MCF 10A (cell line): ENCODE measurements around the gene DRC1. TPM values are rescaled to one million over a fixed set of nuclear protein-coding genes. Genes with fewer than 3 reads are reported as not detected.

Experiments used
- BruUV-seq: library from RNA; stranded (reverse); fragments of 400-500 nt; replicated peaks from 2 replicates; lab custom pipeline; 2021; lab: Mats Ljungman, UMichigan
- CTCF ChIA-PET: fragments of 300-600 bp; sonication (Branson Sonifier 250); formaldehyde crosslinking; extraction: SDS; loops from one replicate; lab custom pipeline; 2021; ENCODE audit warnings: antibody characterized with exemption, inconsistent platforms; lab: Yijun Ruan, JAX
- POLR2A ChIA-PET: fragments of 300-600, 350-650 bp; sonication (Branson Sonifier 250); formaldehyde crosslinking; extraction: SDS; loops from one replicate; lab custom pipeline; 2020; ENCODE audit warnings: antibody characterized with exemption, inconsistent platforms; lab: Yijun Ruan, JAX
- DNase-seq: peaks from one replicate; pipeline ENCODE4 v3.0.0-alpha.2; 2018; ENCODE audit not compliant: unreplicated experiment
- H3K27ac Mint-ChIP-seq: one replicate; pipeline ENCODE4 v1.8.0; 2022; ENCODE audit warnings: mild to moderate bottlenecking, low read depth, mixed read lengths; ENCODE audit not compliant: unreplicated experiment
- H3K27me3 Mint-ChIP-seq: one replicate; pipeline ENCODE4 v1.8.0; 2022; ENCODE audit warnings: mixed read lengths; ENCODE audit not compliant: insufficient read depth, unreplicated experiment
- H3K36me3 Mint-ChIP-seq: one replicate; pipeline ENCODE4 v1.8.0; 2022; ENCODE audit warnings: mild to moderate bottlenecking, moderate library complexity, mixed read lengths; ENCODE audit not compliant: insufficient read depth, unreplicated experiment
- H3K4me1 Mint-ChIP-seq: one replicate; pipeline ENCODE4 v1.8.0; 2022; ENCODE audit warnings: mixed read lengths; ENCODE audit not compliant: insufficient read depth, unreplicated experiment
- H3K4me3 Mint-ChIP-seq: one replicate; pipeline ENCODE4 v1.8.0; 2022; ENCODE audit warnings: mild to moderate bottlenecking, moderate library complexity, mixed read lengths; ENCODE audit not compliant: unreplicated experiment
- H3K9me3 Mint-ChIP-seq: one replicate; pipeline ENCODE4 v1.8.0; 2022; ENCODE audit warnings: mixed read lengths; ENCODE audit not compliant: unreplicated experiment
- intact Hi-C: fragments of 100-400 bp; cut with micrococcal nuclease; formaldehyde crosslinking; loops from 2 replicates; pipeline ENCODE4 v1.14.1; 2022
- total RNA-seq: library from RNA; stranded (reverse); gene quantifications from 2 replicates; pipeline ENCODE4 v1.2.3, GENCODE V29; 2022
- TF ChIP-seq, protein P1 (sequence below): fragments of 200-600 bp; IDR thresholded peaks from one replicate; pipeline ENCODE4 v1.8.0; 2022; ENCODE audit warnings: antibody characterized with exemption, mild to moderate bottlenecking; ENCODE audit not compliant: unreplicated experiment

The DRC1 gene
- total RNA-seq, 1 experiment from 2014 or later, result not detected

GRCh38 chr2:26448651-26449050, 46.9 kb downstream of the DRC1 start:
- CTCF ChIA-PET, result interaction anchor here (0.5 to 0.9 kb wide), 2 partner anchors 9 to 131 kb away, joined by 4 to 5 read pairs; no protein-coding TSS in a partner anchor
- intact Hi-C loops, result no loop called here
- POLR2A ChIA-PET, result no interaction called here
- Mint-ChIP-seq H3K27me3 (peaks cover 11% of the 10 kb centered on the region), H3K9me3 (no peaks in the 10 kb centered on the region), H3K4me3 (no peak overlapping the region), H3K27ac (no peak overlapping the region), H3K4me1 (no peaks in the 10 kb centered on the region), H3K36me3 (no peaks in the 10 kb centered on the region)
- DNase-seq, result no peak
- TF ChIP-seq, protein P1, sequence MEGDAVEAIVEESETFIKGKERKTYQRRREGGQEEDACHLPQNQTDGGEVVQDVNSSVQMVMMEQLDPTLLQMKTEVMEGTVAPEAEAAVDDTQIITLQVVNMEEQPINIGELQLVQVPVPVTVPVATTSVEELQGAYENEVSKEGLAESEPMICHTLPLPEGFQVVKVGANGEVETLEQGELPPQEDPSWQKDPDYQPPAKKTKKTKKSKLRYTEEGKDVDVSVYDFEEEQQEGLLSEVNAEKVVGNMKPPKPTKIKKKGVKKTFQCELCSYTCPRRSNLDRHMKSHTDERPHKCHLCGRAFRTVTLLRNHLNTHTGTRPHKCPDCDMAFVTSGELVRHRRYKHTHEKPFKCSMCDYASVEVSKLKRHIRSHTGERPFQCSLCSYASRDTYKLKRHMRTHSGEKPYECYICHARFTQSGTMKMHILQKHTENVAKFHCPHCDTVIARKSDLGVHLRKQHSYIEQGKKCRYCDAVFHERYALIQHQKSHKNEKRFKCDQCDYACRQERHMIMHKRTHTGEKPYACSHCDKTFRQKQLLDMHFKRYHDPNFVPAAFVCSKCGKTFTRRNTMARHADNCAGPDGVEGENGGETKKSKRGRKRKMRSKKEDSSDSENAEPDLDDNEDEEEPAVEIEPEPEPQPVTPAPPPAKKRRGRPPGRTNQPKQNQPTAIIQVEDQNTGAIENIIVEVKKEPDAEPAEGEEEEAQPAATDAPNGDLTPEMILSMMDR, result no peak
- no TSS peak for BruUV-seq

GRCh38 chr2:26449278-26450030, 47.7 kb downstream of the DRC1 start:
- H3K36me3 Mint-ChIP-seq, result no peaks in the 10 kb centered on the region
- no peak overlapping the region for H3K4me3 Mint-ChIP-seq
- no TSS peak for BruUV-seq
- intact Hi-C loops, result no loop called here
- no peak for DNase-seq
- TF ChIP-seq, protein P1, result no peak
- H3K27me3 Mint-ChIP-seq, result peaks cover 11% of the 10 kb centered on the region
- H3K27ac Mint-ChIP-seq, result no peak overlapping the region
- no peaks in the 10 kb centered on the region for H3K9me3 Mint-ChIP-seq
- ChIA-PET CTCF (interaction anchor here (0.5 kb wide), 1 partner anchor 23 kb away, joined by 3 read pairs; no protein-coding TSS in a partner anchor), POLR2A (no interaction called here)
- H3K4me1 Mint-ChIP-seq, result no peaks in the 10 kb centered on the region

DNA sequence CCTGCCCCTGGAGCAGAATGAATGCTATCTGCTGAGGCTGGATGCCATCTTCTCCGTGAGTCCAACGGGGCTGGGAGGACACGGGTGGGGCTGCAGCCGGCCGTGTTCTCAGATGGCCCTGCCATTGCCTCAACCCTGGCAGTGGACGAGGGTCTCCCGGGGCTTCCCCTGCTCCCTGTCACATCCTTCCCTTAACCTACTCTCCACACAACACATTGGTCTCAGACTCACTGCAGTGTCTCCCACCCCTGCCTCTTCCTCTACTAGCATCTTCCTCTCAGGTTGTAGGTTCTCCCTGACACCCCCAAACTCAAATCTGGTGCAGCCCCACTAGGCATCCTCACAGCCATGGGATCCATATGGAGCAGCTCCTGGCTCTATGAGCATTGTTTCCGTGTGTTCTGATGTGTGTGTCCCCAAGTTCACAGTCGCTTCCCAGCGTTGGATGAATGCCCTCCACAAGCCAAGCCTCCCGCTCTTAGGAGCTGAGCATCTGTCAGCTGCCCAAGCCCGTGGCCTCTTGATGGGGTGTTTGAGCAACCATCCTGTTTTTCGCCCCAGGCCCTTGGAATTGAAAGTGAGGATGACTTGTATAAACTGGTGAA, 48.4 kb downstream of the DRC1 start:
- Mint-ChIP-seq H3K4me1 (no peaks in the 10 kb centered on the region), H3K36me3 (no peaks in the 10 kb centered on the region), H3K4me3 (no peak overlapping the region), H3K27ac (no peak overlapping the region), H3K9me3 (no peaks in the 10 kb centered on the region), H3K27me3 (peaks cover 11% of the 10 kb centered on the region)
- DNase-seq, result no peak
- no TSS peak for BruUV-seq
- TF ChIP-seq, protein P1, result no peak
- intact Hi-C loops, result no loop called here
- CTCF ChIA-PET, result interaction anchor here (0.6 kb wide), 2 partner anchors 16 to 295 kb away, joined by 3 to 4 read pairs; no protein-coding TSS in a partner anchor
- POLR2A ChIA-PET, result interaction anchor here (0.6 kb wide), 1 partner anchor 8 kb away, joined by 5 read pairs; no protein-coding TSS in a partner anchor

- no TSS peak for BruUV-seq
These were observed 50.0 kb downstream of the DRC1 start for GRCh38 chr2:26451700-26452099.

More at GRCh38 chr2:26451700-26452099, 50.0 kb downstream of the DRC1 start:
- Mint-ChIP-seq H3K27me3 (peaks cover 11% of the 10 kb centered on the region), H3K4me1 (no peaks in the 10 kb centered on the region), H3K36me3 (no peaks in the 10 kb centered on the region), H3K27ac (no peak overlapping the region), H3K4me3 (no peak overlapping the region), H3K9me3 (no peaks in the 10 kb centered on the region)
- CTCF ChIA-PET, result interaction anchor here (1.0 kb wide), 1 partner anchor 56 kb away, joined by 3 read pairs; no protein-coding TSS in a partner anchor
- TF ChIP-seq, protein P1, result no peak
- no peak for DNase-seq
- intact Hi-C loops, result no loop called here
- POLR2A ChIA-PET, result no interaction called here
